ENCODE results near the gene STK11. TPM values are rescaled to one million over a fixed set of nuclear protein-coding genes. Genes with fewer than 3 reads are reported as not detected.

STK11 gene
- total RNA-seq, 4 donors from 2014 or later, result 56.8 to 80.7 (median 60.9) TPM

- peaks cover 0 to 74% (median 28%) of the 10 kb centered on the region in 3 donors for H3K4me1 ChIP-seq
- peak overlapping the region in 3 of 4 donors; percentile 86 to 97 (median 93) for H3K27ac ChIP-seq
- TF ChIP-seq EP300 (IDR thresholded peaks at IDR 0.05) (no peak), POLR2A (IDR thresholded peaks at IDR 0.05) (no peak), POLR2AphosphoS5 (IDR thresholded peaks at IDR 0.05) (no peak), CTCF (IDR thresholded peaks at IDR 0.05) (no peak)
- ATAC-seq, result no peak
- no peaks in the 10 kb centered on the region for H3K9me3 ChIP-seq
- no peaks in the 10 kb centered on the region for H3K27me3 ChIP-seq
- H3K36me3 ChIP-seq, result peaks cover 0 to 28% of the 10 kb centered on the region in 2 donors
- 80 to 83% methylated on average over 15 to 24 of the region's 38 CpGs for WGBS, 2 donors (ENCODE audit: low coverage in 1 of 2)
- H3K4me3 ChIP-seq, result peak overlapping the region in 1 of 2 donors; percentile 78
Observed at GRCh38 chr19:1170938-1171754, 34.4 kb upstream of the STK11 start.

- Histone ChIP-seq H3K27me3 (no peaks in the 10 kb centered on the region), H3K4me3 (peak overlapping the region in 1 of 2 donors; percentile 78), H3K4me1 (peaks cover 0 to 71% (median 28%) of the 10 kb centered on the region in 3 donors), H3K9me3 (no peaks in the 10 kb centered on the region), H3K36me3 (peaks cover 0 to 21% of the 10 kb centered on the region in 2 donors), H3K27ac (peak overlapping the region; percentile 6 to 97 (median 90))
- WGBS, 2 donors (ENCODE audit: low coverage in 1 of 2), result no CpG with 5 or more reads among the region's 15 CpGs
- ATAC-seq, result no peak
- TF ChIP-seq CTCF (IDR thresholded peaks at IDR 0.05), result no peak
Observed at GRCh38 chr19:1171755-1172352, 33.7 kb upstream of the STK11 start.

GRCh38 chr19:1172353-1173158, 33.0 kb upstream of the STK11 start:
- TF ChIP-seq CTCF (IDR thresholded peaks at IDR 0.05) (no peak), POLR2A (IDR thresholded peaks at IDR 0.05) (no peak), POLR2AphosphoS5 (IDR thresholded peaks at IDR 0.05) (peak; percentile 88)
- WGBS, 2 donors (ENCODE audit: low coverage in 1 of 2), result 4% methylated on average over 5 to 20 of the region's 36 CpGs
- Histone ChIP-seq H3K27ac (peak overlapping the region; percentile 88 to 98 (median 95)), H3K4me3 (peak overlapping the region; percentile 61 to 78), H3K36me3 (peaks cover 0 to 16% of the 10 kb centered on the region in 2 donors), H3K4me1 (peaks cover 0 to 67% (median 29%) of the 10 kb centered on the region in 3 donors), H3K27me3 (no peaks in the 10 kb centered on the region), H3K9me3 (no peaks in the 10 kb centered on the region)
- peak; percentile 53 for ATAC-seq

- TF ChIP-seq POLR2AphosphoS5 (IDR thresholded peaks at IDR 0.05) (no peak), EP300 (IDR thresholded peaks at IDR 0.05) (no peak), CTCF (IDR thresholded peaks at IDR 0.05) (no peak), POLR2A (IDR thresholded peaks at IDR 0.05) (no peak)
- no peak for ATAC-seq
- no peaks in the 10 kb centered on the region for H3K9me3 ChIP-seq
- peaks cover 0 to 8% of the 10 kb centered on the region in 2 donors for H3K36me3 ChIP-seq
- peak overlapping the region; percentile 61 to 78 for H3K4me3 ChIP-seq
- 0% methylated on average over 25 of the region's 47 CpGs; no CpG with 5 or more reads in 1 of the 2 donors for whole genome bisulfite sequencing, 2 donors (ENCODE audit: low coverage in 1 of 2)
- H3K4me1 ChIP-seq, result peaks cover 0 to 64% (median 33%) of the 10 kb centered on the region in 3 donors
- peak overlapping the region; percentile 88 to 98 (median 95) for H3K27ac ChIP-seq
- H3K27me3 ChIP-seq, result no peaks in the 10 kb centered on the region
Observed at GRCh38 chr19:1173159-1173844, 32.3 kb upstream of the STK11 start.

Data from gastroesophageal sphincter (tissue), 4 donors.